HEK293 (cell line): ENCODE results near the gene SLC25A11.

Experiments
- HIC1 ChIP-seq: fragments of 450-650 bp; formaldehyde crosslinking; IDR thresholded peaks from 2 replicates; pipeline ENCODE4 v1.5.1; 2016; ENCODE audit warnings: missing biosample characterization, missing genetic modification characterization
- REST ChIP-seq: fragments of 450-650 bp; formaldehyde crosslinking; IDR thresholded peaks from 2 replicates; pipeline ENCODE4 v1.5.1; 2016; ENCODE audit warnings: missing biosample characterization, missing genetic modification characterization
- SCRT1 ChIP-seq: fragments of 450-650 bp; formaldehyde crosslinking; IDR thresholded peaks from 2 replicates; pipeline ENCODE4 v1.5.1; 2016; ENCODE audit warnings: missing biosample characterization, missing genetic modification characterization, borderline replicate concordance
- ZFP37 ChIP-seq: fragments of 450-650 bp; formaldehyde crosslinking; IDR thresholded peaks from 2 replicates; pipeline ENCODE4 v1.5.1; 2016; ENCODE audit warnings: missing biosample characterization, missing genetic modification characterization
- ZNF121 ChIP-seq: fragments of 450-650 bp; formaldehyde crosslinking; IDR thresholded peaks from 2 replicates; pipeline ENCODE4 v1.5.1; 2016; ENCODE audit warnings: missing biosample characterization, missing genetic modification characterization
- ZNF146 ChIP-seq: fragments of 450-650 bp; formaldehyde crosslinking; IDR thresholded peaks from 2 replicates; pipeline ENCODE4 v1.5.1; 2016; ENCODE audit warnings: missing biosample characterization, missing genetic modification characterization
- ZNF16 ChIP-seq: fragments of 450-650 bp; formaldehyde crosslinking; IDR thresholded peaks from 2 replicates; pipeline ENCODE4 v1.5.1; 2016; ENCODE audit warnings: low read depth, missing biosample characterization, missing genetic modification characterization
- ZNF169 ChIP-seq: fragments of 450-650 bp; formaldehyde crosslinking; IDR thresholded peaks from 2 replicates; pipeline ENCODE4 v1.5.1; 2016; ENCODE audit warnings: missing biosample characterization, missing genetic modification characterization
- ZNF211 ChIP-seq: fragments of 450-650 bp; formaldehyde crosslinking; IDR thresholded peaks from 2 replicates; pipeline ENCODE4 v1.5.1; 2016; ENCODE audit warnings: low read depth, missing biosample characterization, missing genetic modification characterization
- ZNF23 ChIP-seq: fragments of 450-650 bp; formaldehyde crosslinking; IDR thresholded peaks from 2 replicates; pipeline ENCODE4 v1.5.1; 2016; ENCODE audit warnings: missing biosample characterization, missing genetic modification characterization, borderline replicate concordance
- ZNF239 ChIP-seq: fragments of 450-650 bp; formaldehyde crosslinking; IDR thresholded peaks from 2 replicates; pipeline ENCODE4 v1.5.1; 2016; ENCODE audit warnings: missing biosample characterization, missing genetic modification characterization
- ZNF274 ChIP-seq, 2 experiments: fragments of 200-500 bp in 1 of 2; fragments of 450-650 bp in 1 of 2; sonication (Bioruptor generic) in 1 of 2; formaldehyde crosslinking in 1 of 2; IDR thresholded peaks; 2 replicates each; pipeline versions ENCODE4 v1.5.1 to v1.6.1; 2014 to 2016; ENCODE audit warnings: borderline replicate concordance in 1 of 2, inconsistent platforms in 1 of 2, low read length in 1 of 2, missing biosample characterization in 1 of 2, missing genetic modification characterization in 1 of 2
- ZNF302 ChIP-seq: fragments of 450-650 bp; formaldehyde crosslinking; IDR thresholded peaks from 2 replicates; pipeline ENCODE4 v1.5.1; 2016; ENCODE audit warnings: missing biosample characterization, missing genetic modification characterization, low read depth
- ZNF354C ChIP-seq: fragments of 450-650 bp; formaldehyde crosslinking; IDR thresholded peaks from 2 replicates; pipeline ENCODE4 v1.5.1; 2016; ENCODE audit warnings: missing biosample characterization, missing genetic modification characterization, low read depth, borderline replicate concordance
- ZNF423 ChIP-seq: fragments of 450-650 bp; formaldehyde crosslinking; IDR thresholded peaks from 2 replicates; pipeline ENCODE4 v1.5.1; 2016; ENCODE audit warnings: missing biosample characterization, missing genetic modification characterization
- ZNF510 ChIP-seq: fragments of 450-650 bp; formaldehyde crosslinking; IDR thresholded peaks from 2 replicates; pipeline ENCODE4 v1.5.1; 2018; ENCODE audit warnings: mild to moderate bottlenecking, missing genetic modification characterization, missing biosample characterization; ENCODE audit not compliant: insufficient replicate concordance
- ZNF549 ChIP-seq: fragments of 450-650 bp; IDR thresholded peaks from 2 replicates; pipeline ENCODE4 v1.5.1; 2018; ENCODE audit warnings: missing biosample characterization, missing genetic modification characterization, mild to moderate bottlenecking, inconsistent platforms, moderate library complexity
- ZNF561 ChIP-seq: fragments of 450-650 bp; IDR thresholded peaks from 2 replicates; pipeline ENCODE4 v1.5.1; 2018; ENCODE audit warnings: missing biosample characterization, missing genetic modification characterization, borderline replicate concordance
- ZNF585B ChIP-seq: fragments of 450-650 bp; formaldehyde crosslinking; IDR thresholded peaks from 2 replicates; pipeline ENCODE4 v1.5.1; 2016; ENCODE audit warnings: missing biosample characterization, missing genetic modification characterization
- ZNF623 ChIP-seq: fragments of 450-650 bp; formaldehyde crosslinking; IDR thresholded peaks from 2 replicates; pipeline ENCODE4 v1.5.1; 2016; ENCODE audit warnings: missing biosample characterization, missing genetic modification characterization
- ZNF629 ChIP-seq: fragments of 450-650 bp; formaldehyde crosslinking; IDR thresholded peaks from 2 replicates; pipeline ENCODE4 v1.5.1; 2017; ENCODE audit warnings: missing biosample characterization, missing genetic modification characterization
- ZNF677 ChIP-seq: fragments of 450-650 bp; IDR thresholded peaks from 2 replicates; pipeline ENCODE4 v1.5.0; 2018; ENCODE audit warnings: missing biosample characterization, mild to moderate bottlenecking, missing genetic modification characterization, moderate library complexity
- ZNF776 ChIP-seq: fragments of 450-650 bp; formaldehyde crosslinking; IDR thresholded peaks from 2 replicates; pipeline ENCODE4 v1.5.0; 2017; ENCODE audit warnings: missing biosample characterization, missing genetic modification characterization, borderline replicate concordance
- ZNF791 ChIP-seq: fragments of 450-650 bp; formaldehyde crosslinking; IDR thresholded peaks from 2 replicates; pipeline ENCODE4 v1.5.1; 2016; ENCODE audit warnings: missing biosample characterization, missing genetic modification characterization
- ZSCAN18 ChIP-seq: fragments of 450-650 bp; formaldehyde crosslinking; IDR thresholded peaks from 2 replicates; pipeline ENCODE4 v1.5.1; 2016; ENCODE audit warnings: missing biosample characterization, missing genetic modification characterization
- TF ChIP-seq, protein P1 (sequence below): fragments of 450-650 bp; formaldehyde crosslinking; IDR thresholded peaks from 2 replicates; pipeline ENCODE4 v1.5.1; 2016; ENCODE audit warnings: missing biosample characterization, missing genetic modification characterization
- TF ChIP-seq, protein P2 (sequence below): IDR thresholded peaks from 2 replicates; pipeline ENCODE4 v1.6.1; 2011; ENCODE audit warnings: mild to moderate bottlenecking, low read depth, low read length, borderline replicate concordance

The SLC25A11 gene

GRCh38 chr17:4948166-4948930 is 8.5 kb upstream of the SLC25A11 start, which contains the start of gene PFN1 (continued):
- TF ChIP-seq, protein P1, sequence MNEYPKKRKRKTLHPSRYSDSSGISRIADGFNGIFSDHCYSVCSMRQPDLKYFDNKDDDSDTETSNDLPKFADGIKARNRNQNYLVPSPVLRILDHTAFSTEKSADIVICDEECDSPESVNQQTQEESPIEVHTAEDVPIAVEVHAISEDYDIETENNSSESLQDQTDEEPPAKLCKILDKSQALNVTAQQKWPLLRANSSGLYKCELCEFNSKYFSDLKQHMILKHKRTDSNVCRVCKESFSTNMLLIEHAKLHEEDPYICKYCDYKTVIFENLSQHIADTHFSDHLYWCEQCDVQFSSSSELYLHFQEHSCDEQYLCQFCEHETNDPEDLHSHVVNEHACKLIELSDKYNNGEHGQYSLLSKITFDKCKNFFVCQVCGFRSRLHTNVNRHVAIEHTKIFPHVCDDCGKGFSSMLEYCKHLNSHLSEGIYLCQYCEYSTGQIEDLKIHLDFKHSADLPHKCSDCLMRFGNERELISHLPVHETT (tag by site-specific recombination): peak; percentile 81
- TF ChIP-seq ZNF510 (tag by site-specific recombination) (no peak), ZNF549 (tag by site-specific recombination) (no peak), ZNF585B (tag by site-specific recombination) (peak; percentile 2; the same call in 1 of the 2 replicates), ZNF629 (tag by site-specific recombination) (peak; percentile 69), ZSCAN18 (tag by site-specific recombination) (0 out of 2 replicates have a peak, but pooled peaks have one; percentile 46), ZNF121 (0 out of 2 replicates have a peak, but pooled peaks have one; percentile 23), REST (tag by site-specific recombination) (no peak), ZNF16 (tag by site-specific recombination) (no peak), ZNF169 (0 out of 2 replicates have a peak, but pooled peaks have one; percentile 41), ZNF354C (no peak), ZNF791 (no peak), ZNF423 (tag by site-specific recombination) (no peak), ZNF302 (tag by site-specific recombination) (no peak), ZNF561 (no peak), HIC1 (no peak), ZNF146 (tag by site-specific recombination) (peak; percentile 13; the same call in 1 of the 2 replicates), ZNF239 (tag by site-specific recombination) (peak; percentile 73; the same call in 1 of the 2 replicates), ZNF274 (IDR thresholded peaks at IDR 0.05; ENCODE audit: low read length) (no peak), ZNF274 (tag by site-specific recombination; IDR thresholded peaks at IDR 0.05; ENCODE audit: borderline replicate concordance) (no peak), ZNF623 (tag by site-specific recombination) (0 out of 2 replicates have a peak, but pooled peaks have one; percentile 4), ZNF677 (no peak), ZNF23 (tag by site-specific recombination) (no peak), SCRT1 (tag by site-specific recombination) (no peak), ZNF776 (tag by site-specific recombination) (no peak), ZNF211 (no peak), ZFP37 (tag by site-specific recombination) (peak; percentile 22; the same call in 1 of the 2 replicates)
- TF ChIP-seq, protein P2, sequence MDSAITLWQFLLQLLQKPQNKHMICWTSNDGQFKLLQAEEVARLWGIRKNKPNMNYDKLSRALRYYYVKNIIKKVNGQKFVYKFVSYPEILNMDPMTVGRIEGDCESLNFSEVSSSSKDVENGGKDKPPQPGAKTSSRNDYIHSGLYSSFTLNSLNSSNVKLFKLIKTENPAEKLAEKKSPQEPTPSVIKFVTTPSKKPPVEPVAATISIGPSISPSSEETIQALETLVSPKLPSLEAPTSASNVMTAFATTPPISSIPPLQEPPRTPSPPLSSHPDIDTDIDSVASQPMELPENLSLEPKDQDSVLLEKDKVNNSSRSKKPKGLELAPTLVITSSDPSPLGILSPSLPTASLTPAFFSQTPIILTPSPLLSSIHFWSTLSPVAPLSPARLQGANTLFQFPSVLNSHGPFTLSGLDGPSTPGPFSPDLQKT: no peak
